DOHH2 (cell line): Measurements from ENCODE around the gene SCD.

ENCODE experiments used
- H3F3A ChIP-seq: fragments of 200-600 bp; sonication (generic), shearing (Covaris generic); 2 replicates; pipeline ENCODE4 v1.6.0; 2016; ENCODE audit warnings: antibody characterized with exemption, mild to moderate bottlenecking; ENCODE audit not compliant: control insufficient read depth, insufficient read depth
- H3K27ac ChIP-seq: fragments of 200-600 bp; sonication (generic); 2 replicates; pipeline ENCODE4 v1.5.1; 2014; ENCODE audit warnings: low read depth, mild to moderate bottlenecking, low read length, moderate library complexity
- H3K27me3 ChIP-seq: fragments of 200-600 bp; sonication (generic); 2 replicates; pipeline ENCODE4 v1.6.1; 2014; ENCODE audit warnings: mild to moderate bottlenecking, low read length, mixed read lengths; ENCODE audit not compliant: control insufficient read depth
- H3K36me3 ChIP-seq: fragments of 200-600 bp; sonication (generic); 2 replicates; pipeline ENCODE4 v1.6.1; 2014; ENCODE audit warnings: mild to moderate bottlenecking, low read length, moderate library complexity, mixed read lengths; ENCODE audit not compliant: control insufficient read depth
- H3K4me1 ChIP-seq: fragments of 200-600 bp; sonication (generic); 2 replicates; pipeline ENCODE4 v1.6.1; 2014; ENCODE audit warnings: mild to moderate bottlenecking, low read length, mixed read lengths; ENCODE audit not compliant: control insufficient read depth
- H3K4me2 ChIP-seq: fragments of 200-600 bp; sonication (generic); 2 replicates; pipeline ENCODE4 v1.6.0; 2014; ENCODE audit warnings: mild to moderate bottlenecking, low read length, moderate library complexity
- H3K4me3 ChIP-seq: fragments of 200-600 bp; sonication (generic); 2 replicates; pipeline ENCODE4 v1.5.1; 2014; ENCODE audit warnings: mild to moderate bottlenecking, low read length, mixed read lengths
- H3K79me2 ChIP-seq: fragments of 200-600 bp; sonication (generic); 2 replicates; pipeline ENCODE4 v1.6.1; 2014; ENCODE audit warnings: mild to moderate bottlenecking, low read length, mixed read lengths; ENCODE audit not compliant: control insufficient read depth
- H3K9me2 ChIP-seq: fragments of 200-600 bp; sonication (generic); replicated peaks from 2 replicates; pipeline ENCODE4 v1.6.1; 2014; ENCODE audit warnings: mild to moderate bottlenecking, low read length, mixed read lengths; ENCODE audit not compliant: control insufficient read depth
- H3K9me3 ChIP-seq: fragments of 200-600 bp; sonication (generic); 2 replicates; pipeline ENCODE4 v1.6.1; 2014; ENCODE audit warnings: antibody characterized with exemption, low read length, mixed read lengths; ENCODE audit not compliant: control insufficient read depth, insufficient read depth
- H4K20me1 ChIP-seq: fragments of 200-600 bp; sonication (generic); 2 replicates; pipeline ENCODE4 v1.6.0; 2014; ENCODE audit warnings: low read depth, mild to moderate bottlenecking, antibody characterized with exemption, low read length, moderate library complexity; ENCODE audit not compliant: control insufficient read depth, insufficient read depth
- EZH2phosphoT487 ChIP-seq: fragments of 200-600 bp; sonication (generic); IDR thresholded peaks from 2 replicates; pipeline ENCODE4 v1.6.1; 2017; ENCODE audit warnings: borderline replicate concordance, mild to moderate bottlenecking, antibody characterized with exemption, low read length, moderate library complexity, mixed read lengths
- TF ChIP-seq, protein P1 (sequence below): fragments of 200-600 bp; sonication (generic); IDR thresholded peaks from one replicate; pipeline ENCODE4 v1.5.1; 2014; ENCODE audit warnings: antibody characterized with exemption, mild to moderate bottlenecking, low read depth, low read length; ENCODE audit not compliant: poor library complexity, severe bottlenecking

Gene SCD

DNA sequence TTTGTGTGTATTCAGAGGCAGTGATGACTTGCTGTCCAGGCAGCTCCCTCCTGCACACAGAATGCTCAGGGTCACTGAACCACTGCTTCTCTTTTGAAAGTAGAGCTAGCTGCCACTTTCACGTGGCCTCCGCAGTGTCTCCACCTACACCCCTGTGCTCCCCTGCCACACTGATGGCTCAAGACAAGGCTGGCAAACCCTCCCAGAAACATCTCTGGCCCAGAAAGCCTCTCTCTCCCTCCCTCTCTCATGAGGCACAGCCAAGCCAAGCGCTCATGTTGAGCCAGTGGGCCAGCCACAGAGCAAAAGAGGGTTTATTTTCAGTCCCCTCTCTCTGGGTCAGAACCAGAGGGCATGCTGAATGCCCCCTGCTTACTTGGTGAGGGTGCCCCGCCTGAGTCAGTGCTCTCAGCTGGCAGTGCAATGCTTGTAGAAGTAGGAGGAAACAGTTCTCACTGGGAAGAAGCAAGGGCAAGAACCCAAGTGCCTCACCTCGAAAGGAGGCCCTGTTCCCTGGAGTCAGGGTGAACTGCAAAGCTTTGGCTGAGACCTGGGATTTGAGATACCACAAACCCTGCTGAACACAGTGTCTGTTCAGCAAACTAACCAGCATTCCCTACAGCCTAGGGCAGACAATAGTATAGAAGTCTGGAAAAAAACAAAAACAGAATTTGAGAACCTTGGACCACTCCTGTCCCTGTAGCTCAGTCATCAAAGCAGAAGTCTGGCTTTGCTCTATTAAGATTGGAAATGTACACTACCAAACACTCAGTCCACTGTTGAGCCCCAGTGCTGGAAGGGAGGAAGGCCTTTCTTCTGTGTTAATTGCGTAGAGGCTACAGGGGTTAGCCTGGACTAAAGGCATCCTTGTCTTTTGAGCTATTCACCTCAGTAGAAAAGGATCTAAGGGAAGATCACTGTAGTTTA lies 15.8 kb downstream of the SCD start:
- no peak overlapping the region for H3K4me3 ChIP-seq
- peaks cover 61% of the 10 kb centered on the region for H3K36me3 ChIP-seq
- no peak overlapping the region for H3K4me2 ChIP-seq
- H3K27me3 ChIP-seq = no peaks in the 10 kb centered on the region
- H3K4me1 ChIP-seq = peaks cover 37% of the 10 kb centered on the region
- H3K9me2 ChIP-seq = no peaks in the 10 kb centered on the region
- H3K79me2 ChIP-seq = peaks cover 14% of the 10 kb centered on the region
- TF ChIP-seq EZH2phosphoT487 = no peak
- TF ChIP-seq, protein P1, sequence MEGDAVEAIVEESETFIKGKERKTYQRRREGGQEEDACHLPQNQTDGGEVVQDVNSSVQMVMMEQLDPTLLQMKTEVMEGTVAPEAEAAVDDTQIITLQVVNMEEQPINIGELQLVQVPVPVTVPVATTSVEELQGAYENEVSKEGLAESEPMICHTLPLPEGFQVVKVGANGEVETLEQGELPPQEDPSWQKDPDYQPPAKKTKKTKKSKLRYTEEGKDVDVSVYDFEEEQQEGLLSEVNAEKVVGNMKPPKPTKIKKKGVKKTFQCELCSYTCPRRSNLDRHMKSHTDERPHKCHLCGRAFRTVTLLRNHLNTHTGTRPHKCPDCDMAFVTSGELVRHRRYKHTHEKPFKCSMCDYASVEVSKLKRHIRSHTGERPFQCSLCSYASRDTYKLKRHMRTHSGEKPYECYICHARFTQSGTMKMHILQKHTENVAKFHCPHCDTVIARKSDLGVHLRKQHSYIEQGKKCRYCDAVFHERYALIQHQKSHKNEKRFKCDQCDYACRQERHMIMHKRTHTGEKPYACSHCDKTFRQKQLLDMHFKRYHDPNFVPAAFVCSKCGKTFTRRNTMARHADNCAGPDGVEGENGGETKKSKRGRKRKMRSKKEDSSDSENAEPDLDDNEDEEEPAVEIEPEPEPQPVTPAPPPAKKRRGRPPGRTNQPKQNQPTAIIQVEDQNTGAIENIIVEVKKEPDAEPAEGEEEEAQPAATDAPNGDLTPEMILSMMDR = no peak
- H3K27ac ChIP-seq = no peak overlapping the region
- no peaks in the 10 kb centered on the region for H3K9me3 ChIP-seq
- peaks cover 60% of the 10 kb centered on the region for H3F3A ChIP-seq
- 0 out of 2 replicates have a peak, but pooled peaks cover 5% of the 10 kb centered on the region for H4K20me1 ChIP-seq

DNA sequence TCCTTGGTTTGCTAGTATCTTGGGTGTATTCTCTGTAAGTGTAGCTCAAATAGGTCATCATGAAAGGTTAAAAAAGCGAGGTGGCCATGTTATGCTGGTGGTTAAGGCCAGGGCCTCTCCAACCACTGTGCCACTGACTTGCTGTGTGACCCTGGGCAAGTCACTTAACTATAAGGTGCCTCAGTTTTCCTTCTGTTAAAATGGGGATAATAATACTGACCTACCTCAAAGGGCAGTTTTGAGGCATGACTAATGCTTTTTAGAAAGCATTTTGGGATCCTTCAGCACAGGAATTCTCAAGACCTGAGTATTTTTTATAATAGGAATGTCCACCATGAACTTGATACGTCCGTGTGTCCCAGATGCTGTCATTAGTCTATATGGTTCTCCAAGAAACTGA lies 17.1 kb downstream of the SCD start:
- Histone ChIP-seq H3F3A (peaks cover 58% of the 10 kb centered on the region), H3K4me1 (peaks cover 41% of the 10 kb centered on the region), H3K9me3 (no peaks in the 10 kb centered on the region), H3K79me2 (0 out of 2 replicates have a peak, but pooled peaks cover 10% of the 10 kb centered on the region), H3K4me2 (no peak overlapping the region), H3K27me3 (no peaks in the 10 kb centered on the region), H3K9me2 (no peaks in the 10 kb centered on the region), H3K4me3 (no peak overlapping the region), H4K20me1 (0 out of 2 replicates have a peak, but pooled peaks cover 5% of the 10 kb centered on the region), H3K36me3 (peaks cover 53% of the 10 kb centered on the region), H3K27ac (no peak overlapping the region)
- TF ChIP-seq, protein P1 = no peak
- no peak for TF ChIP-seq EZH2phosphoT487

DNA sequence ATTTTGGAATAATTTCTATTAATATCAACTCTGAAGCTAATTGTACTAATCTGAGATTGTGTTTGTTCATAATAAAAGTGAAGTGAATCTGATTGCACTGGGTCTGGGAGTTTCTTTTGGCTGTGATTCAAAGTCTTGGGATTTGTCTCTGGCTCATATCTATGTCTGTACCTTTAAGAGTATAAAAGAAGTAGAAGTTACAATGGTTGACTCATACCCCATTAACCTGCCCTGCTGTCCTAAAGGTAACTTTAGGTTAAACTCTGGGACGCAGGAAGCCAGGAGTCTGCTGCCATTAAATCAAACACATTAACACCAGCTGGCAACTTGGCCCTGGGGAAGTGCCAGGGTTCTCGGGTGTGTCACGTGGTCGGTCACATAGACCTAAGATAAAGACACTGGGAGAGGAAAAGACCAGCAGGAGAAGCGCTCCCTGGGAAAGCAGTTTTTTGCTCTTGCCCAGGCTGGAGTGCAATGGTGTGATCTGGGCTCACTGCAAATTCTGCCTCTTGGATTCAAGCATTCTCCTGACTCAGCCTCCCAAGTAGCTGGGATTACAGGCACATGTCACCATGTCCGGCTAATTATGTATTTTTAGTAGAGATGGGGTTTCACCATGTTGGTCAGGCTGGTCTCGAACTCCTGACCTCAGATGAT lies 17.8 kb downstream of the SCD start:
- Histone ChIP-seq H3K9me2 (no peaks in the 10 kb centered on the region), H3K36me3 (peaks cover 46% of the 10 kb centered on the region), H3K79me2 (0 out of 2 replicates have a peak, but pooled peaks cover 3% of the 10 kb centered on the region), H4K20me1 (no peaks in the 10 kb centered on the region), H3K9me3 (no peaks in the 10 kb centered on the region), H3K27me3 (no peaks in the 10 kb centered on the region), H3F3A (peaks cover 52% of the 10 kb centered on the region), H3K4me2 (no peak overlapping the region; the same call in 1 of the 2 replicates), H3K27ac (peak overlapping the region; percentile 4; the same call in 1 of the 2 replicates), H3K4me3 (no peak overlapping the region), H3K4me1 (peaks cover 43% of the 10 kb centered on the region)
- TF ChIP-seq, protein P1 = no peak
- no peak for TF ChIP-seq EZH2phosphoT487
